ENCODE results near the gene USP1. TPM values are rescaled to one million over a fixed set of nuclear protein-coding genes. Genes with fewer than 3 reads are reported as not detected.

Gene USP1
- total RNA-seq, 1 experiment from 2014 or later, result 37.5 TPM

DNA sequence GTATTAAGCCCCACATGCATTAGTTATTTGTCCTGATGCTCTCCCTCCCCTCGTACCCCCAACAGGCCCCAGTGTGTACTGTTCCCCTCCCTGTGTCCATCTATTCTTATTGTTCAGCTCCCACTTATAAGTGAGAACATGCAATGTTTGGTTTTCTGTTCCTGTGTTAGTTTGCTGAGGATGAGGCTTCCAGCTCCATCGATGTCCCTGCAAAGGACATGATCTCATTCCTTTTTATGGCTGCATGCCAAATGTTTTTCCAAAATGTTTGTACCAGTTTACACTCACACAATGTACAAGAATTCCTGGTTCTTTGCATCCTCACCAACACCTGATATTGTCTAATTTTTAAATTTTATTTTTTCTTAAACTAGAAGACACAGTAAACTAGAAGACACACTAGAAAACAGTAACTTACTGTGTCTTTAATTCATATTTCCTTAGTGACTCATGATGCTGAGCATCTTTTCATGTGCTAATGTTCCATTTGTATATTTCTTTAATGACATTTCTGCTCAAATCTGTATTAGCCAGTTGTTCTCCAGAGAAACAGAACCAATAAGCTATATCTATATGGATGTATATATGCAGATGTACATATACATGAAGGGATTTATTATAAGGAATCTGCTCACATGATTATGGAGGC lies 19.4 kb upstream of the USP1 start:
- H3K4me3 ChIP-seq (ENCODE audit: low read length), result no peak overlapping the region
- H3K9me3 ChIP-seq (ENCODE audit: low read length), result no peaks in the 10 kb centered on the region
- no peaks in the 10 kb centered on the region for H3K9me2 ChIP-seq (replicated peaks; ENCODE audit: insufficient read depth, low read length)
- H3K4me2 ChIP-seq (ENCODE audit: low read depth, low read length, poor library complexity, severe bottlenecking), result no peak overlapping the region
- no peak for DNase-seq
- H3K27ac ChIP-seq (ENCODE audit: low read length), result no peak overlapping the region
- H3K9ac ChIP-seq (ENCODE audit: low read length), result no peak overlapping the region
- H2AFZ ChIP-seq (ENCODE audit: low read length), result no peak overlapping the region
- H3K4me1 ChIP-seq (ENCODE audit: low read length), result peaks cover 12% of the 10 kb centered on the region
- no peaks in the 10 kb centered on the region for H4K20me1 ChIP-seq (ENCODE audit: insufficient read depth, low read depth, low read length)
- no peaks in the 10 kb centered on the region for H3K36me3 ChIP-seq (ENCODE audit: insufficient read depth, low read length)
- no peaks in the 10 kb centered on the region for H3K27me3 ChIP-seq (ENCODE audit: low read length)
- H3K79me2 ChIP-seq (ENCODE audit: low read length), result no peaks in the 10 kb centered on the region

DNA sequence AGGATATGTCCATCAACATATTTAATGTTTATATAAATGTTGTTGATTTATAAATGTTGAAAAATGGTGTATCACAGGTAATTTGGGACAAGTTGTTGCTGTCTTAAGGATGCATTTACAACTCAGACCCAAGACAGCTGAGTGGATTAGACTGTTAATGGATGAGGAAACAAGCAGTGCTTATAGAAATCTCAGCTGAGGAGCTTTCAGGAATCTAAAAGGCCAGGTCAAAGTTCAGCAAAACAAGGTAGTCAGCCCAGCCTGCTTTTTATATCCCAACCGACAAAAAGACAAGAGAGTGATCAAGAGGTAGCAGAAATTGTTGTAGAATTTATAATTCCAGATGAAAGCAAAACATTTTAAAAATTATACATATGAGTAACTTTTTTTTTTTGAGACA lies 16.6 kb upstream of the USP1 start:
- no peak overlapping the region for H2AFZ ChIP-seq (ENCODE audit: low read length)
- DNase-seq, result no peak
- H3K4me2 ChIP-seq (ENCODE audit: low read depth, low read length, poor library complexity, severe bottlenecking), result no peak overlapping the region
- H3K36me3 ChIP-seq (ENCODE audit: insufficient read depth, low read length), result no peaks in the 10 kb centered on the region
- no peaks in the 10 kb centered on the region for H4K20me1 ChIP-seq (ENCODE audit: insufficient read depth, low read depth, low read length)
- no peak overlapping the region for H3K27ac ChIP-seq (ENCODE audit: low read length)
- H3K9ac ChIP-seq (ENCODE audit: low read length), result no peak overlapping the region
- peaks cover 11% of the 10 kb centered on the region for H3K4me1 ChIP-seq (ENCODE audit: low read length)
- H3K9me2 ChIP-seq (replicated peaks; ENCODE audit: insufficient read depth, low read length), result no peaks in the 10 kb centered on the region
- H3K79me2 ChIP-seq (ENCODE audit: low read length), result no peaks in the 10 kb centered on the region
- no peaks in the 10 kb centered on the region for H3K27me3 ChIP-seq (ENCODE audit: low read length)
- H3K9me3 ChIP-seq (ENCODE audit: low read length), result no peaks in the 10 kb centered on the region
- no peak overlapping the region for H3K4me3 ChIP-seq (ENCODE audit: low read length)

DNA sequence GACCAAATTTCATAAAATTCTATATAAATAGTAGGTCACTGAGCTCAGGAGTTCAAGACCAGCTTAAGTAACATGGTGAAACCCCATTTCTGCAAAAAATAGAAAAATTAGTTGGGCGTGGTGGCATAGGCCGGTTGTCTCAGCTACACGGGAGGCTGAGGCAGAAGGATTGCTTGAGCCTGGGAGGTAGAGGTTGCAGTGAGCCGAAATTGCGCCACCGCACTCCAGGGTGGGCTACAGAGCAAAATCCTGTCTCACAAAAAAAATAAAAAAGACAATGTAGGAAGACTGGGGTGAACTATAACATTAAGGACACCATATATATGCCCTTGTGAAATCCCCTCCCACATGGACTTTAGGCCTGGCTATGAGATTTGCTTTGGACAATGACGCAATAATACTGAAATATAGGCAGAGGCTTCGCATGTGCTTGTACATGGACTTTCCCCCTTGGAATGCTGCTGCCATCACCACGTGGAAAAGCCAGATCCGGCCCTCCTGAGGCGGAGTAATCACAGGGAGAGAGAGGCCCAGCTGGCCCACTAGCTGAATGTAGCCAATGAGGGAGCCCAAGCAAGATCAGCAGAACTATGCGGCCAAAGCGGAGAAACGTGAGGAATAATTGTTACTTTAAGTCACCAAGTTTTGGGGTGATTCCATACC lies 13.1 kb upstream of the USP1 start:
- Histone ChIP-seq H3K36me3 (ENCODE audit: insufficient read depth, low read length) (no peaks in the 10 kb centered on the region), H3K79me2 (ENCODE audit: low read length) (no peaks in the 10 kb centered on the region), H3K27me3 (ENCODE audit: low read length) (no peaks in the 10 kb centered on the region), H3K4me1 (ENCODE audit: low read length) (peaks cover 5% of the 10 kb centered on the region), H3K9me2 (replicated peaks; ENCODE audit: insufficient read depth, low read length) (no peaks in the 10 kb centered on the region), H3K4me3 (ENCODE audit: low read length) (no peak overlapping the region), H3K9ac (ENCODE audit: low read length) (no peak overlapping the region), H3K27ac (ENCODE audit: low read length) (no peak overlapping the region), H4K20me1 (ENCODE audit: insufficient read depth, low read depth, low read length) (no peaks in the 10 kb centered on the region), H3K4me2 (ENCODE audit: low read depth, low read length, poor library complexity, severe bottlenecking) (no peak overlapping the region), H2AFZ (ENCODE audit: low read length) (no peak overlapping the region), H3K9me3 (ENCODE audit: low read length) (no peaks in the 10 kb centered on the region)
- no peak for DNase-seq

DNA sequence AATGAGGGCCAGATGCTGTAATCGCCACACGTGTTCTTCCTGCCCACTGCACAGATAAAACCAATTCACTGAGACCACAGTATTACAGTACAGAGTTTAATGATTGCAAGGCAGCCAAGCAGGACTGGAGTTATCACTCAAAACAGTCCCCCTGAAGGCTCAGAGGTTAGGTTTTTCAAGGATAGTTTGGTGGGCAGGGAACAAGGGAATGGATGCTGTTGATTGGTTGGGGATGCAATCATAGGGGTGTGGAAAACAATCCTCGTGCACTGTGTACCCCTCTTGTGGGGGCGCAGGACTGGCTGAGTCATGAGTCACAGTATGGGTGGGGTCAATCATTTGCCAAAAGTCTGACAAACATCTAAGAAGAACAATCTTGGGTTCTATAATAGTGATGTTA lies 12.4 kb upstream of the USP1 start:
- no peaks in the 10 kb centered on the region for H3K4me1 ChIP-seq (ENCODE audit: low read length)
- no peaks in the 10 kb centered on the region for H3K9me2 ChIP-seq (replicated peaks; ENCODE audit: insufficient read depth, low read length)
- H3K27me3 ChIP-seq (ENCODE audit: low read length), result no peaks in the 10 kb centered on the region
- no peak overlapping the region for H3K27ac ChIP-seq (ENCODE audit: low read length)
- H2AFZ ChIP-seq (ENCODE audit: low read length), result no peak overlapping the region
- H3K4me3 ChIP-seq (ENCODE audit: low read length), result no peak overlapping the region
- no peaks in the 10 kb centered on the region for H3K9me3 ChIP-seq (ENCODE audit: low read length)
- no peak overlapping the region for H3K9ac ChIP-seq (ENCODE audit: low read length)
- H3K4me2 ChIP-seq (ENCODE audit: low read depth, low read length, poor library complexity, severe bottlenecking), result no peak overlapping the region
- no peak for DNase-seq
- no peaks in the 10 kb centered on the region for H4K20me1 ChIP-seq (ENCODE audit: insufficient read depth, low read depth, low read length)
- H3K36me3 ChIP-seq (ENCODE audit: insufficient read depth, low read length), result no peaks in the 10 kb centered on the region
- H3K79me2 ChIP-seq (ENCODE audit: low read length), result no peaks in the 10 kb centered on the region

DNA sequence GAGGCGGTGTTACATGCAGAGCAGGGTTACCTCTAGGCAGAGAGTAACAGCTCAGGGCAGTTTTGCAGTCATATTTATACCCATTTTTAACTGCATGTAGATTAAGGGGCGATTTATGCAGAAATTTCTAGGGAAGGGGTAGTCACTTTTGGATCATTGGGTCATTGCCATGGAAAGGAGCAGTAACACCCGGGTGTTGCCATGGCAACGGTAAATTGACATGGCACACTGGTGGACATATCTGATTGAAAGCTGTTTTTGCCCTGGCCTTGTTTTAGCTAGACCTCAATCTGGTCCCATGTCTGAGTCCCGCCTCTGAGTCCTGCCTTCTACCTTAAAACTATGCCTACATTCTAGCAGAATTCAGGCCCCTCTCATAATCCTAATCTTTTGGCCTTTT lies 11.8 kb upstream of the USP1 start:
- no peak overlapping the region for H3K4me3 ChIP-seq (ENCODE audit: low read length)
- no peak for DNase-seq
- H3K36me3 ChIP-seq (ENCODE audit: insufficient read depth, low read length), result no peaks in the 10 kb centered on the region
- no peak overlapping the region for H3K27ac ChIP-seq (ENCODE audit: low read length)
- no peaks in the 10 kb centered on the region for H3K9me2 ChIP-seq (replicated peaks; ENCODE audit: insufficient read depth, low read length)
- no peak overlapping the region for H3K4me2 ChIP-seq (ENCODE audit: low read depth, low read length, poor library complexity, severe bottlenecking)
- no peaks in the 10 kb centered on the region for H3K79me2 ChIP-seq (ENCODE audit: low read length)
- H2AFZ ChIP-seq (ENCODE audit: low read length), result no peak overlapping the region
- H3K9me3 ChIP-seq (ENCODE audit: low read length), result no peaks in the 10 kb centered on the region
- no peaks in the 10 kb centered on the region for H3K27me3 ChIP-seq (ENCODE audit: low read length)
- H4K20me1 ChIP-seq (ENCODE audit: insufficient read depth, low read depth, low read length), result no peaks in the 10 kb centered on the region
- H3K9ac ChIP-seq (ENCODE audit: low read length), result no peak overlapping the region
- no peaks in the 10 kb centered on the region for H3K4me1 ChIP-seq (ENCODE audit: low read length)

DNA sequence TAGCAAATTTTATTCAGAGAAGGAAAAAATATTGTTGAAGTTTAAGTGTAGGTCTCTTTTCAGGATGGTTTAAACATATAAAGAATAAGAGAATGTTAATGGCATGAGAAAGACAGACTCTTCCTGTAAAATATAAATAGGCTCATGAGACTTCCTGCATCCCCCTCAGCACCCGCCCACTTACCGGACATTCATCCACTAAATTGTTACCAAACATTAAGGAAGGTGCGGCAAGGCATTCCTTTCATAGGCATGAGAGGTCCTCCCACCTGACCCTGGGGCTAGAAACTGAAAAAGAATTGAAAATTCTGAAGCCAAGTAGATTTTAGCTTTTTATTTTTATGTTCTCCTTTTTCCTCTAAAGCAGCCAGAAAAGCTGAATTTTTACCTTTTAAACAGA lies 10.6 kb upstream of the USP1 start:
- no peaks in the 10 kb centered on the region for H3K36me3 ChIP-seq (ENCODE audit: insufficient read depth, low read length)

DNA sequence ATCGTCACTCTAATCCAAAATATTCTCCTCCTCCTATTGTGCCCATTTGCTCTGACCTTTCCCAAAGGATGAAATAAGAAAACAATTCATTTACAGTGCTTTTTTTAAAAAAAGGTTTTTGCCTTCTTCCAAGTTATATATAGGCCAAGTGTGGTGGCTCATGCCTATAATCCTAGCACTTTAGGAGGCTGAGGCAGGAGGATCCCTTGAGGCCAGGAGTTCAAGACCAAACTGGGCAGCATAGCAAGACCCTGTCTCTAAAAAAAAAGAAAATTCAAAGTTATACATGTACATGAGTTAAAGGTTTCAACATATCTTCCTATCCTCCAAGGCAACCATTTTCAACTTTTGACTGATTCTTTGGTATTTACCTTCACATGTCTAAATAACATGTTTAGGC lies 10.1 kb upstream of the USP1 start:
- Histone ChIP-seq H3K4me1 (ENCODE audit: low read length) (peaks cover 15% of the 10 kb centered on the region), H3K4me2 (ENCODE audit: low read depth, low read length, poor library complexity, severe bottlenecking) (no peak overlapping the region)

More for the DNA sequence above, 10.6 kb upstream of the USP1 start:
- Histone ChIP-seq H3K9ac (ENCODE audit: low read length) (no peak overlapping the region), H2AFZ (ENCODE audit: low read length) (no peak overlapping the region), H3K4me3 (ENCODE audit: low read length) (no peak overlapping the region), H3K9me2 (replicated peaks; ENCODE audit: insufficient read depth, low read length) (no peaks in the 10 kb centered on the region), H3K27me3 (ENCODE audit: low read length) (no peaks in the 10 kb centered on the region), H3K27ac (ENCODE audit: low read length) (no peak overlapping the region), H3K79me2 (ENCODE audit: low read length) (no peaks in the 10 kb centered on the region), H3K4me1 (ENCODE audit: low read length) (peaks cover 9% of the 10 kb centered on the region), H3K4me2 (ENCODE audit: low read depth, low read length, poor library complexity, severe bottlenecking) (no peak overlapping the region), H4K20me1 (ENCODE audit: insufficient read depth, low read depth, low read length) (no peaks in the 10 kb centered on the region), H3K9me3 (ENCODE audit: low read length) (no peaks in the 10 kb centered on the region)
- no peak for DNase-seq

DNA sequence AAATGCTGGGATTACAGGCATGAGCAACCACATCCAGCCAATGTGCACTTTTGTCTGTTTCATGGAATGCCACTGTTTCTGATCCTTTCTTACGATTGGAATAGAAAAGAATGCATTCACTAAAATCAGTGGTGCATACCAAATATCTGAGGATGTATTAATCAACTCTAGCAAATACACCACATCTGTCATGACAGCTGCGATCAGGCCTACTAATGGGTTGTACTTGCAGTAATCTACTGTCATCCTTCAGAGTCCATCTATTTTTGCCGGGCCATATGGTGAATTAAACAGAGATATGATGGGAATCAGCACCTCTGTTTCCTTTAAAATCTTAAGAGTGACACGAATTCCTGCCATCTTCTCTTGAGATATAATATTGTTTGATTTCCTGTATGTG lies 8.5 kb upstream of the USP1 start:
- H3K9ac ChIP-seq (ENCODE audit: low read length), result no peak overlapping the region
- H3K4me2 ChIP-seq (ENCODE audit: low read depth, low read length, poor library complexity, severe bottlenecking), result no peak overlapping the region
- DNase-seq, result no peak
- H3K9me2 ChIP-seq (replicated peaks; ENCODE audit: insufficient read depth, low read length), result no peaks in the 10 kb centered on the region
- H3K4me1 ChIP-seq (ENCODE audit: low read length), result peaks cover 15% of the 10 kb centered on the region
- no peak overlapping the region for H3K27ac ChIP-seq (ENCODE audit: low read length)
- no peaks in the 10 kb centered on the region for H3K79me2 ChIP-seq (ENCODE audit: low read length)
- no peaks in the 10 kb centered on the region for H3K9me3 ChIP-seq (ENCODE audit: low read length)
- no peak overlapping the region for H2AFZ ChIP-seq (ENCODE audit: low read length)
- no peak overlapping the region for H3K4me3 ChIP-seq (ENCODE audit: low read length)
- H4K20me1 ChIP-seq (ENCODE audit: insufficient read depth, low read depth, low read length), result no peaks in the 10 kb centered on the region
- H3K36me3 ChIP-seq (ENCODE audit: insufficient read depth, low read length), result no peaks in the 10 kb centered on the region
- no peaks in the 10 kb centered on the region for H3K27me3 ChIP-seq (ENCODE audit: low read length)

More for the DNA sequence above, 10.1 kb upstream of the USP1 start:
- no peaks in the 10 kb centered on the region for H3K9me2 ChIP-seq (replicated peaks; ENCODE audit: insufficient read depth, low read length)
- no peaks in the 10 kb centered on the region for H4K20me1 ChIP-seq (ENCODE audit: insufficient read depth, low read depth, low read length)
- no peaks in the 10 kb centered on the region for H3K9me3 ChIP-seq (ENCODE audit: low read length)
- DNase-seq, result no peak
- no peaks in the 10 kb centered on the region for H3K79me2 ChIP-seq (ENCODE audit: low read length)
- no peaks in the 10 kb centered on the region for H3K27me3 ChIP-seq (ENCODE audit: low read length)
- no peaks in the 10 kb centered on the region for H3K36me3 ChIP-seq (ENCODE audit: insufficient read depth, low read length)
- H3K9ac ChIP-seq (ENCODE audit: low read length), result no peak overlapping the region
- no peak overlapping the region for H3K4me3 ChIP-seq (ENCODE audit: low read length)
- H3K27ac ChIP-seq (ENCODE audit: low read length), result no peak overlapping the region
- no peak overlapping the region for H2AFZ ChIP-seq (ENCODE audit: low read length)

Data from Karpas-422 (cell line).